Measurements from ENCODE around the gene SLC26A9. TPM values are rescaled to one million over a fixed set of nuclear protein-coding genes. Genes with fewer than 3 reads are reported as not detected.

SLC26A9 gene
- total and polyA plus RNA-seq, 3 experiments from 2014 or later, result not detected

Other genes starting within 250 kb of the SLC26A9 start
- 100 to 1,000 TPM; 162 to 202 TPM for gene NUCKS1, start 193.3 kb downstream of the SLC26A9 start, total RNA-seq
- 18.9 TPM for gene NUCKS1, start 193.3 kb downstream of the SLC26A9 start, polyA plus RNA-seq
- gene RAB29, start 168.0 kb downstream of the SLC26A9 start, total RNA-seq, result 10 to 100 TPM; 37.1 to 39.7 TPM
- gene RAB29, start 168.0 kb downstream of the SLC26A9 start, polyA plus RNA-seq, result 169 TPM
- gene SLC41A1, start 130.3 kb downstream of the SLC26A9 start, total RNA-seq, result 10 to 100 TPM; 24.1 to 27.6 TPM
- 16.5 TPM for gene SLC41A1, start 130.3 kb downstream of the SLC26A9 start, polyA plus RNA-seq
- under 1 TPM; 0.31 to 0.38 TPM for gene PM20D1, start 93.3 kb downstream of the SLC26A9 start, total RNA-seq
- gene PM20D1, start 93.3 kb downstream of the SLC26A9 start, polyA plus RNA-seq, result 2.6 TPM
- gene RAB7B, start 59.9 kb upstream of the SLC26A9 start, total RNA-seq, result under 1 TPM; 0.29 to 0.48 TPM
- not detected for gene RAB7B, start 59.9 kb upstream of the SLC26A9 start, polyA plus RNA-seq
- gene CTSE, start 80.4 kb upstream of the SLC26A9 start, total RNA-seq, result not detected
- not detected for gene CTSE, start 80.4 kb upstream of the SLC26A9 start, polyA plus RNA-seq
- gene RHEX, start 109.7 kb upstream of the SLC26A9 start, total RNA-seq, result not detected
- gene RHEX, start 109.7 kb upstream of the SLC26A9 start, polyA plus RNA-seq, result not detected
- gene AVPR1B, start 173.9 kb upstream of the SLC26A9 start, total RNA-seq, result not detected
- gene AVPR1B, start 173.9 kb upstream of the SLC26A9 start, polyA plus RNA-seq, result not detected